HEK293 (cell line): ENCODE results near the gene ITPR3.

Source experiments
- CTCF ChIA-PET: fragments of 350-600 bp; formaldehyde crosslinking; extraction: SDS; loops from one replicate; lab custom pipeline; 2021; ENCODE audit warnings: antibody characterized with exemption; lab: Yijun Ruan, JAX
- POLR2A ChIA-PET: fragments of 300-600 bp; formaldehyde crosslinking; extraction: SDS; loops from one replicate; lab custom pipeline; 2020; ENCODE audit warnings: antibody characterized with exemption, inconsistent platforms; lab: Yijun Ruan, JAX
- H3K27ac ChIP-seq: fragments of 200-500 bp; sonication (Bioruptor generic); 2 replicates; pipeline ENCODE4 v1.5.1; 2014; ENCODE audit warnings: low read depth, low read length, control low read depth, inconsistent platforms; ENCODE audit errors: extremely low read depth
- H3K36me3 ChIP-seq, 2 experiments: fragments of 200-500 bp in 1 of 2; sonication (Bioruptor generic) in 1 of 2; 1 replicate in 1 of 2; 2 replicates in 1 of 2; pipeline ENCODE4 v1.5.1; 2014 to 2017; ENCODE audit warnings: inconsistent platforms in 2 of 2, low read length in 2 of 2; ENCODE audit not compliant: control insufficient read depth in 2 of 2, insufficient read depth in 1 of 2
- H3K4me1 ChIP-seq: fragments of 200-500 bp; sonication (Bioruptor generic); 2 replicates; pipeline ENCODE4 v1.5.1; 2014; ENCODE audit warnings: mild to moderate bottlenecking, low read length, inconsistent platforms; ENCODE audit not compliant: control insufficient read depth, insufficient read depth
- H3K4me3 ChIP-seq: 2 replicates; pipeline ENCODE4 v1.5.1; 2011; ENCODE audit warnings: low read depth, mild to moderate bottlenecking, control low read depth, low read length, moderate library complexity
- H3K9me3 ChIP-seq: fragments of 200-500 bp; sonication (Bioruptor generic); 2 replicates; pipeline ENCODE4 v1.5.1; 2014; ENCODE audit warnings: low read depth, low read length, inconsistent platforms; ENCODE audit not compliant: control insufficient read depth, insufficient read depth
- EGR2 ChIP-seq: fragments of 450-650 bp; formaldehyde crosslinking; IDR thresholded peaks from 2 replicates; pipeline ENCODE4 v1.5.1; 2016; ENCODE audit warnings: low read depth, missing biosample characterization, missing genetic modification characterization
- KLF8 ChIP-seq: fragments of 450-650 bp; formaldehyde crosslinking; IDR thresholded peaks from 2 replicates; pipeline ENCODE4 v1.5.1; 2016; ENCODE audit warnings: missing biosample characterization, missing genetic modification characterization
- MEIS1 ChIP-seq: sonication (generic); formaldehyde crosslinking; IDR thresholded peaks from 2 replicates; pipeline ENCODE4 v1.8.1; 2022; ENCODE audit warnings: missing genetic modification reagents, mild to moderate bottlenecking, borderline replicate concordance
- SETDB1 ChIP-seq: IDR thresholded peaks from one replicate; pipeline ENCODE4 v1.6.1; 2017; ENCODE audit warnings: mild to moderate bottlenecking, low read length, moderate library complexity, mixed read lengths; ENCODE audit not compliant: insufficient read length
- TCF7L2 ChIP-seq: IDR thresholded peaks from 2 replicates; pipeline ENCODE4 v1.6.1; 2011; ENCODE audit warnings: low read depth, mild to moderate bottlenecking, inconsistent platforms, low read length, moderate library complexity, borderline replicate concordance
- ZFP3 ChIP-seq: fragments of 450-650 bp; formaldehyde crosslinking; IDR thresholded peaks from 2 replicates; pipeline ENCODE4 v1.5.1; 2016; ENCODE audit warnings: low read depth, missing biosample characterization, missing genetic modification characterization
- ZFP37 ChIP-seq: fragments of 450-650 bp; formaldehyde crosslinking; IDR thresholded peaks from 2 replicates; pipeline ENCODE4 v1.5.1; 2016; ENCODE audit warnings: missing biosample characterization, missing genetic modification characterization
- ZNF157 ChIP-seq: fragments of 450-650 bp; formaldehyde crosslinking; IDR thresholded peaks from 2 replicates; pipeline ENCODE4 v1.5.1; 2016; ENCODE audit warnings: missing biosample characterization, missing genetic modification characterization
- ZNF184 ChIP-seq: fragments of 450-650 bp; IDR thresholded peaks from 2 replicates; pipeline ENCODE4 v1.5.1; 2018; ENCODE audit warnings: missing biosample characterization, mild to moderate bottlenecking, missing genetic modification characterization
- ZNF211 ChIP-seq: fragments of 450-650 bp; formaldehyde crosslinking; IDR thresholded peaks from 2 replicates; pipeline ENCODE4 v1.5.1; 2016; ENCODE audit warnings: low read depth, missing biosample characterization, missing genetic modification characterization
- ZNF302 ChIP-seq: fragments of 450-650 bp; formaldehyde crosslinking; IDR thresholded peaks from 2 replicates; pipeline ENCODE4 v1.5.1; 2016; ENCODE audit warnings: missing biosample characterization, missing genetic modification characterization, low read depth
- ZNF433 ChIP-seq: fragments of 450-650 bp; formaldehyde crosslinking; IDR thresholded peaks from 2 replicates; pipeline ENCODE4 v1.5.1; 2016; ENCODE audit warnings: missing biosample characterization, missing genetic modification characterization, low read depth
- ZNF624 ChIP-seq: fragments of 450-650 bp; formaldehyde crosslinking; IDR thresholded peaks from 2 replicates; pipeline ENCODE4 v1.5.1; 2017; ENCODE audit warnings: missing biosample characterization, missing genetic modification characterization
- ZNF658 ChIP-seq: fragments of 450-650 bp; formaldehyde crosslinking; IDR thresholded peaks from 2 replicates; pipeline ENCODE4; 2016; ENCODE audit warnings: missing biosample characterization, missing genetic modification characterization
- ZNF670 ChIP-seq: fragments of 450-650 bp; formaldehyde crosslinking; IDR thresholded peaks from 2 replicates; pipeline ENCODE4 v1.5.1; 2016; ENCODE audit warnings: missing biosample characterization, missing genetic modification characterization, low read depth
- ZNF768 ChIP-seq: fragments of 450-650 bp; formaldehyde crosslinking; IDR thresholded peaks from 2 replicates; pipeline ENCODE4 v1.5.1; 2018; ENCODE audit warnings: missing biosample characterization, mild to moderate bottlenecking, missing genetic modification characterization
- TF ChIP-seq, protein P1 (sequence below): fragments of 450-650 bp; formaldehyde crosslinking; conservative IDR thresholded peaks from 2 replicates; pipeline ENCODE4 v1.5.1; 2016; ENCODE audit warnings: low read depth, missing biosample characterization, missing genetic modification characterization
- TF ChIP-seq, protein P2 (sequence below): fragments of 450-650 bp; formaldehyde crosslinking; optimal IDR thresholded peaks from 2 replicates; pipeline ENCODE3; 2016; ENCODE audit warnings: missing biosample characterization, mild to moderate bottlenecking, missing genetic modification characterization
- TF ChIP-seq, protein P3 (sequence below): fragments of 450-650 bp; formaldehyde crosslinking; IDR thresholded peaks from 2 replicates; pipeline ENCODE4 v1.5.1; 2016; ENCODE audit warnings: missing biosample characterization, missing genetic modification characterization
- TF ChIP-seq, protein P4 (sequence below): fragments of 450-650 bp; formaldehyde crosslinking; conservative IDR thresholded peaks from 2 replicates; pipeline ENCODE4 v1.5.1; 2016; ENCODE audit warnings: low read depth, missing biosample characterization, missing genetic modification characterization
- TF ChIP-seq, protein P5 (sequence below): fragments of 450-650 bp; formaldehyde crosslinking; IDR thresholded peaks from 2 replicates; pipeline ENCODE4 v1.5.1; 2016; ENCODE audit warnings: missing biosample characterization, missing genetic modification characterization

The ITPR3 gene

DNA sequence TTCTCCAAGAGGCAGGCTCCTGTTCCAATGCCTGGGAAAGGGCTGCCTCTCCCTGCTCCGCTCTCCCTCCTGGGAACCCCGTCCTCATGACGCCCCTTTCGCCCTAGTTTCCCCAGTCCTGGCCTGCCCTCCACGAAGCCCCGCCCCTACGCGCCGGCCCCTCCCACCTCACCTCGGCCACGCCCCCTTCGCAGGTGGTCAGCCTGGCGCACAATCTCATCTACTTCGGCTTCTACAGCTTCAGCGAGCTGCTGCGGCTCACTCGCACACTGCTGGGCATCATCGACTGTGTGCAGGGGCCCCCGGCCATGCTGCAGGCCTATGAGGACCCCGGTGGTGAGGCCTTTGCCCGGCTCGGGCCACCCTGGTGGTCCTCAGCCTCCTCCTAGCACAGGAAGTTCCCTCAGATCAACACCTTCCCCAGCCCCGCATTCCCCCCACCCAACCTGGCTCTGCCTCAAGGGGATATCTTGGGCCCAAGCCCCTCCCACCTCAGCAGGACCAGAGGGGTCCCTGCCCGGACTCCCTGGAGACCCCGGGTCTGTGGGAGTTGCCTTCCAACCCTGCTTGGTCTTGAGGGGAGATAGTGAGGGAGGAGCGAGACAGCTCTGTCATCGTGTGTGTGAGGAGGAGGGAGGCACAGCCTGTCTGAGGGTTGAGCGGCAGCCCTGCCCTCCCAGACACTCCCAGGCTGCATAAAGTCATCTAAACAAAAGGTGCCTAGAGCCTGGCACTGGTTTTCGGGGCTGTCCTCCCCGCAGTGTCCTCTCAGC, 50.0 kb downstream of the ITPR3 start (continued):
- TF ChIP-seq, protein P1, sequence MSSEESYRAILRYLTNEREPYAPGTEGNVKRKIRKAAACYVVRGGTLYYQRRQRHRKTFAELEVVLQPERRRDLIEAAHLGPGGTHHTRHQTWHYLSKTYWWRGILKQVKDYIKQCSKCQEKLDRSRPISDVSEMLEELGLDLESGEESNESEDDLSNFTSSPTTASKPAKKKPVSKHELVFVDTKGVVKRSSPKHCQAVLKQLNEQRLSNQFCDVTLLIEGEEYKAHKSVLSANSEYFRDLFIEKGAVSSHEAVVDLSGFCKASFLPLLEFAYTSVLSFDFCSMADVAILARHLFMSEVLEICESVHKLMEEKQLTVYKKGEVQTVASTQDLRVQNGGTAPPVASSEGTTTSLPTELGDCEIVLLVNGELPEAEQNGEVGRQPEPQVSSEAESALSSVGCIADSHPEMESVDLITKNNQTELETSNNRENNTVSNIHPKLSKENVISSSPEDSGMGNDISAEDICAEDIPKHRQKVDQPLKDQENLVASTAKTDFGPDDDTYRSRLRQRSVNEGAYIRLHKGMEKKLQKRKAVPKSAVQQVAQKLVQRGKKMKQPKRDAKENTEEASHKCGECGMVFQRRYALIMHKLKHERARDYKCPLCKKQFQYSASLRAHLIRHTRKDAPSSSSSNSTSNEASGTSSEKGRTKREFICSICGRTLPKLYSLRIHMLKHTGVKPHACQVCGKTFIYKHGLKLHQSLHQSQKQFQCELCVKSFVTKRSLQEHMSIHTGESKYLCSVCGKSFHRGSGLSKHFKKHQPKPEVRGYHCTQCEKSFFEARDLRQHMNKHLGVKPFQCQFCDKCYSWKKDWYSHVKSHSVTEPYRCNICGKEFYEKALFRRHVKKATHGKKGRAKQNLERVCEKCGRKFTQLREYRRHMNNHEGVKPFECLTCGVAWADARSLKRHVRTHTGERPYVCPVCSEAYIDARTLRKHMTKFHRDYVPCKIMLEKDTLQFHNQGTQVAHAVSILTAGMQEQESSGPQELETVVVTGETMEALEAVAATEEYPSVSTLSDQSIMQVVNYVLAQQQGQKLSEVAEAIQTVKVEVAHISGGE (tag by site-specific recombination) = no peak
- no peak for TF ChIP-seq ZFP3 (tag by site-specific recombination)
- no peak for TF ChIP-seq ZNF157
- TF ChIP-seq ZNF768 (tag by site-specific recombination) = no peak
- TF ChIP-seq ZFP37 (tag by site-specific recombination) = no peak
- TF ChIP-seq ZNF624 (tag by site-specific recombination) = no peak
- TF ChIP-seq ZNF670 (tag by site-specific recombination) = no peak
- TF ChIP-seq ZNF433 (tag by site-specific recombination) = no peak
- peak; percentile 56; the same call in 1 of the 2 replicates for TF ChIP-seq KLF8 (tag by site-specific recombination)
- no peak for TF ChIP-seq EGR2 (tag by site-specific recombination)
- no peak for TF ChIP-seq ZNF184 (tag by site-specific recombination)
- TF ChIP-seq SETDB1 = no peak
- no peak for TF ChIP-seq MEIS1 (CRISPR knock-in tag)
- TF ChIP-seq TCF7L2 = no peak
- TF ChIP-seq, protein P2, sequence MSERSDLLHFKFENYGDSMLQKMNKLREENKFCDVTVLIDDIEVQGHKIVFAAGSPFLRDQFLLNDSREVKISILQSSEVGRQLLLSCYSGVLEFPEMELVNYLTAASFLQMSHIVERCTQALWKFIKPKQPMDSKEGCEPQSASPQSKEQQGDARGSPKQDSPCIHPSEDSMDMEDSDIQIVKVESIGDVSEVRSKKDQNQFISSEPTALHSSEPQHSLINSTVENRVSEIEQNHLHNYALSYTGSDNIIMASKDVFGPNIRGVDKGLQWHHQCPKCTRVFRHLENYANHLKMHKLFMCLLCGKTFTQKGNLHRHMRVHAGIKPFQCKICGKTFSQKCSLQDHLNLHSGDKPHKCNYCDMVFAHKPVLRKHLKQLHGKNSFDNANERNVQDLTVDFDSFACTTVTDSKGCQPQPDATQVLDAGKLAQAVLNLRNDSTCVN (tag by site-specific recombination) = no peak
- no peak for TF ChIP-seq ZNF211 (tag by site-specific recombination)
- TF ChIP-seq, protein P3, sequence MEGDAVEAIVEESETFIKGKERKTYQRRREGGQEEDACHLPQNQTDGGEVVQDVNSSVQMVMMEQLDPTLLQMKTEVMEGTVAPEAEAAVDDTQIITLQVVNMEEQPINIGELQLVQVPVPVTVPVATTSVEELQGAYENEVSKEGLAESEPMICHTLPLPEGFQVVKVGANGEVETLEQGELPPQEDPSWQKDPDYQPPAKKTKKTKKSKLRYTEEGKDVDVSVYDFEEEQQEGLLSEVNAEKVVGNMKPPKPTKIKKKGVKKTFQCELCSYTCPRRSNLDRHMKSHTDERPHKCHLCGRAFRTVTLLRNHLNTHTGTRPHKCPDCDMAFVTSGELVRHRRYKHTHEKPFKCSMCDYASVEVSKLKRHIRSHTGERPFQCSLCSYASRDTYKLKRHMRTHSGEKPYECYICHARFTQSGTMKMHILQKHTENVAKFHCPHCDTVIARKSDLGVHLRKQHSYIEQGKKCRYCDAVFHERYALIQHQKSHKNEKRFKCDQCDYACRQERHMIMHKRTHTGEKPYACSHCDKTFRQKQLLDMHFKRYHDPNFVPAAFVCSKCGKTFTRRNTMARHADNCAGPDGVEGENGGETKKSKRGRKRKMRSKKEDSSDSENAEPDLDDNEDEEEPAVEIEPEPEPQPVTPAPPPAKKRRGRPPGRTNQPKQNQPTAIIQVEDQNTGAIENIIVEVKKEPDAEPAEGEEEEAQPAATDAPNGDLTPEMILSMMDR (tag by site-specific recombination) = no peak
- no peak for TF ChIP-seq ZNF302 (tag by site-specific recombination)

DNA sequence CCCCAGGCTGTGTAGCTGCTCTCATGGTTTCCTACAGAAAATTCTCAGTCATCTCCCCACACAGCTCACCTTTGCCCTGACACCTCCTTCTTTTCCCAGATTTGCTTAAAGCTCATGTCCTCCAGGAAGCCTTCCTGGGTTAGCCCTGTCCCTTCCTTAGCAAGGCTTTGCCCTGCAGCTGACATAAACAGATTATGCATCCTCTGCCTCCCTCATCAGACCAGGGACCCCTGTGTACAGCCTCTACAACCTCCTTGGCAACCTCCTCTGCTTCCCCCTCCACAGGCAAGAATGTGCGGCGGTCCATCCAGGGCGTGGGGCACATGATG, 50.6 kb downstream of the ITPR3 start:
- H3K4me1 ChIP-seq = no peaks in the 10 kb centered on the region
- no peak overlapping the region for H3K27ac ChIP-seq
- no peaks in the 10 kb centered on the region for H3K9me3 ChIP-seq
- H3K4me3 ChIP-seq = no peak overlapping the region
- H3K36me3 ChIP-seq = peaks cover 4 to 56% of the 10 kb centered on the region in 2 experiments; a peak in 2 of 3 replicates
- ChIA-PET CTCF (interaction anchor here (0.6 to 3.0 kb wide), 7 partner anchors 29 to 86 kb away, joined by 3 to 12 read pairs (median 4); no protein-coding TSS in a partner anchor), POLR2A (no interaction called here)
- TF ChIP-seq KLF8 (tag by site-specific recombination) = no peak
- TF ChIP-seq, protein P4, sequence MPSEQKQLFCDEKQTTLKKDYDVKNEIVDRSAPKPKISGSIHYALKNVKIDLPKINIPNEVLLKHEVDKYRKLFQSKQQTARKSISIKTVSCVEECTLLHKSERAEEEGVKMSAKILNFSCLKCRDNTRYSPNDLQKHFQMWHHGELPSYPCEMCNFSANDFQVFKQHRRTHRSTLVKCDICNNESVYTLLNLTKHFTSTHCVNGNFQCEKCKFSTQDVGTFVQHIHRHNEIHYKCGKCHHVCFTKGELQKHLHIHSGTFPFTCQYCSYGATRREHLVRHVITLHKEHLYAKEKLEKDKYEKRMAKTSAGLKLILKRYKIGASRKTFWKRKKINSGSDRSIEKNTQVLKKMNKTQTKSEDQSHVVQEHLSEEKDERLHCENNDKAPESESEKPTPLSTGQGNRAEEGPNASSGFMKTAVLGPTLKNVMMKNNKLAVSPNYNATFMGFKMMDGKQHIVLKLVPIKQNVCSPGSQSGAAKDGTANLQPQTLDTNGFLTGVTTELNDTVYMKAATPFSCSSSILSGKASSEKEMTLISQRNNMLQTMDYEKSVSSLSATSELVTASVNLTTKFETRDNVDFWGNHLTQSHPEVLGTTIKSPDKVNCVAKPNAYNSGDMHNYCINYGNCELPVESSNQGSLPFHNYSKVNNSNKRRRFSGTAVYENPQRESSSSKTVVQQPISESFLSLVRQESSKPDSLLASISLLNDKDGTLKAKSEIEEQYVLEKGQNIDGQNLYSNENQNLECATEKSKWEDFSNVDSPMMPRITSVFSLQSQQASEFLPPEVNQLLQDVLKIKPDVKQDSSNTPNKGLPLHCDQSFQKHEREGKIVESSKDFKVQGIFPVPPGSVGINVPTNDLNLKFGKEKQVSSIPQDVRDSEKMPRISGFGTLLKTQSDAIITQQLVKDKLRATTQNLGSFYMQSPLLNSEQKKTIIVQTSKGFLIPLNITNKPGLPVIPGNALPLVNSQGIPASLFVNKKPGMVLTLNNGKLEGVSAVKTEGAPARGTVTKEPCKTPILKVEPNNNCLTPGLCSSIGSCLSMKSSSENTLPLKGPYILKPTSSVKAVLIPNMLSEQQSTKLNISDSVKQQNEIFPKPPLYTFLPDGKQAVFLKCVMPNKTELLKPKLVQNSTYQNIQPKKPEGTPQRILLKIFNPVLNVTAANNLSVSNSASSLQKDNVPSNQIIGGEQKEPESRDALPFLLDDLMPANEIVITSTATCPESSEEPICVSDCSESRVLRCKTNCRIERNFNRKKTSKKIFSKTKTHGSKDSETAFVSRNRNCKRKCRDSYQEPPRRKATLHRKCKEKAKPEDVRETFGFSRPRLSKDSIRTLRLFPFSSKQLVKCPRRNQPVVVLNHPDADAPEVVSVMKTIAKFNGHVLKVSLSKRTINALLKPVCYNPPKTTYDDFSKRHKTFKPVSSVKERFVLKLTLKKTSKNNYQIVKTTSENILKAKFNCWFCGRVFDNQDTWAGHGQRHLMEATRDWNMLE (tag by site-specific recombination) = no peak
- TF ChIP-seq, protein P5, sequence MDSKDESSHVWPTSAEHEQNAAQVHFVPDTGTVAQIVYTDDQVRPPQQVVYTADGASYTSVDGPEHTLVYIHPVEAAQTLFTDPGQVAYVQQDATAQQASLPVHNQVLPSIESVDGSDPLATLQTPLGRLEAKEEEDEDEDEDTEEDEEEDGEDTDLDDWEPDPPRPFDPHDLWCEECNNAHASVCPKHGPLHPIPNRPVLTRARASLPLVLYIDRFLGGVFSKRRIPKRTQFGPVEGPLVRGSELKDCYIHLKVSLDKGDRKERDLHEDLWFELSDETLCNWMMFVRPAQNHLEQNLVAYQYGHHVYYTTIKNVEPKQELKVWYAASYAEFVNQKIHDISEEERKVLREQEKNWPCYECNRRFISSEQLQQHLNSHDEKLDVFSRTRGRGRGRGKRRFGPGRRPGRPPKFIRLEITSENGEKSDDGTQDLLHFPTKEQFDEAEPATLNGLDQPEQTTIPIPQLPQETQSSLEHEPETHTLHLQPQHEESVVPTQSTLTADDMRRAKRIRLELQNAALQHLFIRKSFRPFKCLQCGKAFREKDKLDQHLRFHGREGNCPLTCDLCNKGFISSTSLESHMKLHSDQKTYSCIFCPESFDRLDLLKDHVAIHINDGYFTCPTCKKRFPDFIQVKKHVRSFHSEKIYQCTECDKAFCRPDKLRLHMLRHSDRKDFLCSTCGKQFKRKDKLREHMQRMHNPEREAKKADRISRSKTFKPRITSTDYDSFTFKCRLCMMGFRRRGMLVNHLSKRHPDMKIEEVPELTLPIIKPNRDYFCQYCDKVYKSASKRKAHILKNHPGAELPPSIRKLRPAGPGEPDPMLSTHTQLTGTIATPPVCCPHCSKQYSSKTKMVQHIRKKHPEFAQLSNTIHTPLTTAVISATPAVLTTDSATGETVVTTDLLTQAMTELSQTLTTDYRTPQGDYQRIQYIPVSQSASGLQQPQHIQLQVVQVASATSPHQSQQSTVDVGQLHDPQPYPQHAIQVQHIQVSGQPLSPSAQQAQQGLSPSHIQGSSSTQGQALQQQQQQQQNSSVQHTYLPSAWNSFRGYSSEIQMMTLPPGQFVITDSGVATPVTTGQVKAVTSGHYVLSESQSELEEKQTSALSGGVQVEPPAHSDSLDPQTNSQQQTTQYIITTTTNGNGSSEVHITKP (tag by site-specific recombination) = no peak
- TF ChIP-seq ZNF658 = no peak
